Measurements from ENCODE around the gene TBC1D9B. TPM values are rescaled to one million over a fixed set of nuclear protein-coding genes. Genes with fewer than 3 reads are reported as not detected.

Gene TBC1D9B
- total RNA-seq, 1 donor from 2014 or later, result 125 TPM

DNA sequence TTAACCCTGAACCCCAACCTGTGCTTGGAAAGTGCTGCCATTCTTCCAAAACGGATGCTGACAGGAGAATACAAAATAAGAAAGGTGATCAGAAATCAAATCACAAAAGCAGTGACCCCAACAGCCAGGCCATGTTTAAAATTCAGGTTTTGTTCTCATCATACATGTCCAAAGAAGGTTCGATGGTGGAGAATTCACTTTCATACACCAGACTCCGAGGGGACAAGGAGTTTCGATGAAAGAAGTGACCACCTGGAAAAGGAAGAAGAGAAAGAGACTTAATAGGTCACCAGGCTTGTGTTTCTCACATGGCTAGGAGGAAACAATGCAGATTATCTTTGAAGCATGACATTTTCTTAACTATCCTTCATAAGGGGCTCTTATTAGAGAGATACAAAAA, 12.5 kb upstream of the TBC1D9B start:
- no peak for DNase-seq (ENCODE audit: extremely low spot score in 2 of 2)
- intact Hi-C loops (cut with DNase I), result no loop called here
- H3K36me3 ChIP-seq, result no peaks in the 10 kb centered on the region

DNA sequence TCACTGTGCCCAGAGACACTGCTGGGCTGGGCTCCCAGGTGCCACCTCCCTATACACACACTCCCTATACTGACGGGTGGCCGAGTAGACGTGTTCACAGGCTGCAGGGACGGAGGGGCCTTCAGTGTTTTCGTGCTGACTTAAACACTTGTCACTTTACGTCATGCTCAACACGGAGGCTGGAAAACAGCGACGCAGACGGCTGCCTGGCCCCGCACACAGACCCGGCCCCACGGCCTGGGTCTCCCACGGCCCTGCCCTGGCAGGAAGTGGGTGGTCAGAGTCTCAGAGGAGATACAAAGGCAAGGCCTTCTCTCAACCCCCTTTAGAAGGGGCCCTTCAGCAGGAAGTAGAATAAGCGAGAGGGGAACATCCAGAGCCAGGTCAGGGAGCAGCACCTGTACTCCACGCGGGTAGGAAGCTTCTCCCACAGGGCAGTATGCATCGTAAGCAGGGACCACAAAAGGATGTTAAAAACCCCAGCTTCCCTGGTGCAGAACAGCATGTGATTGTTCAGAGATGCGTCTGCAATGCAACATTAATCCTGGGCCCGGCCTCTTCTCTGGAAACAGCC, 11.9 kb upstream of the TBC1D9B start:
- TF ChIP-seq POLR2AphosphoS5 (IDR thresholded peaks at IDR 0.05; ENCODE audit: insufficient read depth in 1 of 2, low read depth in 1 of 2) (no peak), POLR2A (IDR thresholded peaks at IDR 0.05) (no peak)
- TF ChIP-seq, protein P1, sequence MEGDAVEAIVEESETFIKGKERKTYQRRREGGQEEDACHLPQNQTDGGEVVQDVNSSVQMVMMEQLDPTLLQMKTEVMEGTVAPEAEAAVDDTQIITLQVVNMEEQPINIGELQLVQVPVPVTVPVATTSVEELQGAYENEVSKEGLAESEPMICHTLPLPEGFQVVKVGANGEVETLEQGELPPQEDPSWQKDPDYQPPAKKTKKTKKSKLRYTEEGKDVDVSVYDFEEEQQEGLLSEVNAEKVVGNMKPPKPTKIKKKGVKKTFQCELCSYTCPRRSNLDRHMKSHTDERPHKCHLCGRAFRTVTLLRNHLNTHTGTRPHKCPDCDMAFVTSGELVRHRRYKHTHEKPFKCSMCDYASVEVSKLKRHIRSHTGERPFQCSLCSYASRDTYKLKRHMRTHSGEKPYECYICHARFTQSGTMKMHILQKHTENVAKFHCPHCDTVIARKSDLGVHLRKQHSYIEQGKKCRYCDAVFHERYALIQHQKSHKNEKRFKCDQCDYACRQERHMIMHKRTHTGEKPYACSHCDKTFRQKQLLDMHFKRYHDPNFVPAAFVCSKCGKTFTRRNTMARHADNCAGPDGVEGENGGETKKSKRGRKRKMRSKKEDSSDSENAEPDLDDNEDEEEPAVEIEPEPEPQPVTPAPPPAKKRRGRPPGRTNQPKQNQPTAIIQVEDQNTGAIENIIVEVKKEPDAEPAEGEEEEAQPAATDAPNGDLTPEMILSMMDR (IDR thresholded peaks at IDR 0.05), result no peak
- no peak for DNase-seq (ENCODE audit: extremely low spot score in 2 of 2)
- H3K9me3 ChIP-seq, result no peaks in the 10 kb centered on the region
- H3K4me3 ChIP-seq, result no peak overlapping the region
- intact Hi-C loops (cut with DNase I), result no loop called here
- H3K4me1 ChIP-seq, result no peaks in the 10 kb centered on the region
- H3K27ac ChIP-seq, result no peak overlapping the region
- no peaks in the 10 kb centered on the region for H3K36me3 ChIP-seq
- H3K27me3 ChIP-seq, result no peaks in the 10 kb centered on the region

More for the DNA sequence above, 12.5 kb upstream of the TBC1D9B start:
- no peaks in the 10 kb centered on the region for H3K9me3 ChIP-seq
- H3K4me3 ChIP-seq, result no peak overlapping the region
- H3K27ac ChIP-seq, result no peak overlapping the region
- H3K4me1 ChIP-seq, result no peaks in the 10 kb centered on the region
- no peaks in the 10 kb centered on the region for H3K27me3 ChIP-seq
- TF ChIP-seq, protein P1 (IDR thresholded peaks at IDR 0.05), result no peak
- TF ChIP-seq POLR2A (IDR thresholded peaks at IDR 0.05) (no peak), POLR2AphosphoS5 (IDR thresholded peaks at IDR 0.05; ENCODE audit: insufficient read depth in 1 of 2, low read depth in 1 of 2) (no peak)

DNA sequence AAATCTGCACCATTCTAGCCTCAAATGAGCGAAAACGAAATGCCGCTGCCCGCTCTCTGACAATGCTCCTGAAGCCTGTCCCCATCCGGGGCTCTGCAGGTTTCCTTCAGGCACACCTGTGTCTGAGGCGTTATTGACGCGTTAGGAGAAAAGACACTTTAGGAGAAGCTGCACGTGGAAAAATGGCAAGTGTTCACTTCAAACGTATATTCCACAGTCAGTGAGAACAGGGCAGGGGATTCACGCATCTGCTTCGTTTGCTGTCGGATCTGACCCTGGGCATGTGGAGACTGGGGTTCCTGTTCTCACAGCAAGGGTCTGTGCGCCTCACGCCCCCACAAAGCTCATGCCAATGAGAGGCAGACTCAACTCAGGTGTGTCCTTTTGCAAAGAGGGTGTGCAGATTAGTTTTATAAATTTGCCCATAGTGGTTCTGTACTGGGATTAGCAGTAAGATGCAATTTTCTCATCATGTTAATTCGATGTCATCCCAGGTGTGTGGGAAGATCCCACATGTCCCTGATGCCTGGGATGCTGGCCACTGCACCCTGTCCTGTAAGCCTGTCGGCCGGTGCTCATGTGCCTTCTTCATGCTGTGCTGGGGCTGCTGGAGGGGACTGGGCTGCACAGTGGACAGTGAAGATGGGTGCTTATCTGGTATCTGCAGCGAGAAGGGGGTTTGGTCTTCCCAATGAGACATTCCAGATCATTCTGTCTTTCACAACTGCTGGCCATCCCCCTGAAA, 11.2 kb upstream of the TBC1D9B start:
- no peaks in the 10 kb centered on the region for H3K27me3 ChIP-seq
- H3K4me3 ChIP-seq, result no peak overlapping the region
- no peak for DNase-seq (ENCODE audit: extremely low spot score in 2 of 2)
- intact Hi-C loops (cut with DNase I), result no loop called here
- H3K27ac ChIP-seq, result no peak overlapping the region
- H3K4me1 ChIP-seq, result no peaks in the 10 kb centered on the region
- TF ChIP-seq POLR2AphosphoS5 (IDR thresholded peaks at IDR 0.05; ENCODE audit: insufficient read depth in 1 of 2, low read depth in 1 of 2) (no peak), POLR2A (IDR thresholded peaks at IDR 0.05) (no peak)
- TF ChIP-seq, protein P1 (IDR thresholded peaks at IDR 0.05), result no peak
- H3K9me3 ChIP-seq, result no peaks in the 10 kb centered on the region
- H3K36me3 ChIP-seq, result no peaks in the 10 kb centered on the region

DNA sequence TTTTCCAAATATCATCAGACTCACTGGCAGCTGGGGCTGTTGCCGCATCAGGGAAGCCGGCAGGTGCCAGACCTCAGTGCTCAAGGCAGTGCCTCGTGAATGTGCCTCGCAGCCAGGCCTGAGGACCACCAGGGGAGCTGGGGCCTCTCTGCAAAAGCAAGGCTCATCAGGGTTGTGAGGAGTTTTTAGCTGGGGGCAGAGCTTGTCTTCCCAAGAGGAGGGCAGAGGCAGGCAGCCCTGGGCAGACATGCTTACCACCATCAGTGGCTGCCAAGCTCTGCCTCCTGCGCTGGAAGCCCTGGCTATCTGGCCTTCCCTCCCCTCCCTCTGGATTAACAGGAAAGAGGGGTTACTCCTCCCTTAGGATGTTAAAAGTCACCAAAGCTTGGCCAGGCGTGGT, 8.8 kb upstream of the TBC1D9B start:
- TF ChIP-seq POLR2AphosphoS5 (IDR thresholded peaks at IDR 0.05; ENCODE audit: insufficient read depth in 1 of 2, low read depth in 1 of 2) (no peak), POLR2A (IDR thresholded peaks at IDR 0.05) (no peak)
- TF ChIP-seq, protein P1 (IDR thresholded peaks at IDR 0.05), result no peak
- Histone ChIP-seq H3K27me3 (no peaks in the 10 kb centered on the region), H3K36me3 (no peaks in the 10 kb centered on the region), H3K9me3 (no peaks in the 10 kb centered on the region), H3K4me1 (peaks cover 8% of the 10 kb centered on the region), H3K27ac (no peak overlapping the region), H3K4me3 (no peak overlapping the region)
- no peak for DNase-seq (ENCODE audit: extremely low spot score in 2 of 2)
- intact Hi-C loops (cut with DNase I), result no loop called here

DNA sequence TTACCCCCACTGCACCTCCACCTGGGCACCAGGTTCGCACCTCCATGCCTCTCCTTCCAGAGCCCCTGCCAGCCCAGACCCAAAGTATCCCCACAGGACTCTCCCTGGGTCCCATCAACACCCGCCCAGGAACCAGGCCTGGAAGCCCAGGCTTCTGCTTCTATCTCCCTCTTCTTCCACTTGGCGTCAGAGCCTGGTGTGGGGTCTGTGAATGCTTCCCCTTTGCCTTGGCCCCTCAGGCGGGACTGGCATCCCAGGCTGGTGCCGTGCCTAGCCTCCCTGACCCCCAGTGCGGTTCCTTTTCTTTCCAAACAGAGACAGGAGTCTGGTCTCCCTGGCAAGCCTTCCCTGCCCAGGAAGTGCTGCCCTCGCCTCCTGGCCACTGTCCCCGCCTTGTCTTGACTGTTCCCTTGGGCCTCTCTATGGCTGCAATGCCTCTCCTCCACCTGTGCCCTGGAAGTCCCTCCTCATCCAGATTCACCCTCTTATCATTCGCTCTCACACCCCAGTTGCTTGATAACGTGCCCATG, 7.8 kb upstream of the TBC1D9B start:
- intact Hi-C loops (cut with DNase I), result no loop called here
- DNase-seq (ENCODE audit: extremely low spot score in 2 of 2), result no peak
- H3K9me3 ChIP-seq, result no peaks in the 10 kb centered on the region
- no peaks in the 10 kb centered on the region for H3K36me3 ChIP-seq
- TF ChIP-seq, protein P1 (IDR thresholded peaks at IDR 0.05), result no peak
- TF ChIP-seq POLR2AphosphoS5 (IDR thresholded peaks at IDR 0.05; ENCODE audit: insufficient read depth in 1 of 2, low read depth in 1 of 2) (no peak), POLR2A (IDR thresholded peaks at IDR 0.05) (no peak)
- no peak overlapping the region for H3K4me3 ChIP-seq
- H3K27ac ChIP-seq, result no peak overlapping the region
- peaks cover 8% of the 10 kb centered on the region for H3K4me1 ChIP-seq
- no peaks in the 10 kb centered on the region for H3K27me3 ChIP-seq

Measured in vagina (tissue), 2 donors.